Right lung (tissue), 5 donors: ENCODE data around the gene KIRREL1. TPM values are rescaled to one million over a fixed set of nuclear protein-coding genes. Genes with fewer than 3 reads are reported as not detected.

Experiments
- DNase-seq, 2 donors: peaks; one replicate each; pipeline ENCODE4 v3.0.0-alpha.2; 2013
- polyA plus RNA-seq, 5 donors: library from polyadenylated mRNA; unstranded; fragments of 120-200 nt; gene quantifications; one replicate each; pipeline versions ENCODE4 v1.2.1 to v1.2.3, GENCODE V29; 2013; ENCODE audit warnings: inconsistent platforms in 1 of 5, low replicate concordance in 1 of 5; ENCODE audit not compliant: insufficient read length in 5 of 5, insufficient read depth in 1 of 5

KIRREL1 gene
- polyA plus RNA-seq, 5 donors = 43.3 to 61.9 (median 47.8) TPM

- peak in 1 of 2 donors; percentile 26 for DNase-seq
These were observed 23.6 kb upstream of the KIRREL1 start for GRCh38 chr1:157969697-157970485.

GRCh38 chr1:157971769-157972168 lies 21.7 kb upstream of the KIRREL1 start:
- DNase-seq = no peak

- DNase-seq = no peak
These were observed 18.1 kb upstream of the KIRREL1 start for GRCh38 chr1:157975228-157975950.

GRCh38 chr1:157976888-157977287 lies 16.6 kb upstream of the KIRREL1 start:
- no peak for DNase-seq

- no peak for DNase-seq
These were observed 14.7 kb upstream of the KIRREL1 start for GRCh38 chr1:157978586-157979403.

- no peak for DNase-seq
These were observed 11.3 kb upstream of the KIRREL1 start for GRCh38 chr1:157982136-157982535.

GRCh38 chr1:157983787-157984186 lies 9.7 kb upstream of the KIRREL1 start:
- DNase-seq = no peak

GRCh38 chr1:157984469-157984868 lies 9.0 kb upstream of the KIRREL1 start:
- no peak for DNase-seq

GRCh38 chr1:157985473-157985872 lies 8.0 kb upstream of the KIRREL1 start:
- no peak for DNase-seq

- DNase-seq = no peak
These were observed 5.4 kb upstream of the KIRREL1 start for GRCh38 chr1:157988002-157988401.

- DNase-seq = peak in 1 of 2 donors; percentile 81
These were observed 1.2 kb upstream of the KIRREL1 start for GRCh38 chr1:157992031-157992832.

- DNase-seq = no peak
These were observed 655 bp upstream of the KIRREL1 start for GRCh38 chr1:157992833-157993146.

GRCh38 chr1:157993918-157994605 lies 617 bp downstream of the KIRREL1 start:
- no peak for DNase-seq

- DNase-seq = no peak
These were observed 1.5 kb downstream of the KIRREL1 start for GRCh38 chr1:157994704-157995582.

GRCh38 chr1:157995583-157996169 lies 2.2 kb downstream of the KIRREL1 start:
- no peak for DNase-seq

GRCh38 chr1:157996433-157996832 lies 3.0 kb downstream of the KIRREL1 start:
- DNase-seq = no peak

- no peak for DNase-seq
These were observed 7.1 kb downstream of the KIRREL1 start for GRCh38 chr1:158000507-158000906.

- DNase-seq = no peak
These were observed 8.7 kb downstream of the KIRREL1 start for GRCh38 chr1:158002022-158002630.
